MCF 10A (cell line): Measurements from ENCODE around the gene HARS1. TPM values are rescaled to one million over a fixed set of nuclear protein-coding genes. Genes with fewer than 3 reads are reported as not detected.
A peak's percentile ranks its signal among the peaks of the same experiment; 100 is the strongest.
"Not testable (repeated sequence)": the region's sequence is repeated elsewhere in the genome, so short reads cannot be mapped to it uniquely, and the experiment has no call there.

Experiments used
- BruUV-seq: library from RNA; stranded (reverse); fragments of 400-500 nt; replicated peaks from 2 replicates; lab custom pipeline; 2021; lab: Mats Ljungman, UMichigan
- CTCF ChIA-PET: fragments of 300-600 bp; sonication (Branson Sonifier 250); formaldehyde crosslinking; extraction: SDS; loops from one replicate; lab custom pipeline; 2021; ENCODE audit warnings: antibody characterized with exemption, inconsistent platforms; lab: Yijun Ruan, JAX
- POLR2A ChIA-PET: fragments of 300-600, 350-650 bp; sonication (Branson Sonifier 250); formaldehyde crosslinking; extraction: SDS; loops from one replicate; lab custom pipeline; 2020; ENCODE audit warnings: antibody characterized with exemption, inconsistent platforms; lab: Yijun Ruan, JAX
- DNase-seq: peaks from one replicate; pipeline ENCODE4 v3.0.0-alpha.2; 2018; ENCODE audit not compliant: unreplicated experiment
- H3K27ac Mint-ChIP-seq: one replicate; pipeline ENCODE4 v1.8.0; 2022; ENCODE audit warnings: mild to moderate bottlenecking, low read depth, mixed read lengths; ENCODE audit not compliant: unreplicated experiment
- H3K27me3 Mint-ChIP-seq: one replicate; pipeline ENCODE4 v1.8.0; 2022; ENCODE audit warnings: mixed read lengths; ENCODE audit not compliant: insufficient read depth, unreplicated experiment
- H3K36me3 Mint-ChIP-seq: one replicate; pipeline ENCODE4 v1.8.0; 2022; ENCODE audit warnings: mild to moderate bottlenecking, moderate library complexity, mixed read lengths; ENCODE audit not compliant: insufficient read depth, unreplicated experiment
- H3K4me1 Mint-ChIP-seq: one replicate; pipeline ENCODE4 v1.8.0; 2022; ENCODE audit warnings: mixed read lengths; ENCODE audit not compliant: insufficient read depth, unreplicated experiment
- H3K4me3 Mint-ChIP-seq: one replicate; pipeline ENCODE4 v1.8.0; 2022; ENCODE audit warnings: mild to moderate bottlenecking, moderate library complexity, mixed read lengths; ENCODE audit not compliant: unreplicated experiment
- H3K9me3 Mint-ChIP-seq: one replicate; pipeline ENCODE4 v1.8.0; 2022; ENCODE audit warnings: mixed read lengths; ENCODE audit not compliant: unreplicated experiment
- intact Hi-C: fragments of 100-400 bp; cut with micrococcal nuclease; formaldehyde crosslinking; loops from 2 replicates; pipeline ENCODE4 v1.14.1; 2022
- total RNA-seq: library from RNA; stranded (reverse); gene quantifications from 2 replicates; pipeline ENCODE4 v1.2.3, GENCODE V29; 2022
- TF ChIP-seq, protein P1 (sequence below): fragments of 200-600 bp; IDR thresholded peaks from one replicate; pipeline ENCODE4 v1.8.0; 2022; ENCODE audit warnings: antibody characterized with exemption, mild to moderate bottlenecking; ENCODE audit not compliant: unreplicated experiment

Gene HARS1
- total RNA-seq, 1 experiment from 2014 or later: 126 TPM

DNA sequence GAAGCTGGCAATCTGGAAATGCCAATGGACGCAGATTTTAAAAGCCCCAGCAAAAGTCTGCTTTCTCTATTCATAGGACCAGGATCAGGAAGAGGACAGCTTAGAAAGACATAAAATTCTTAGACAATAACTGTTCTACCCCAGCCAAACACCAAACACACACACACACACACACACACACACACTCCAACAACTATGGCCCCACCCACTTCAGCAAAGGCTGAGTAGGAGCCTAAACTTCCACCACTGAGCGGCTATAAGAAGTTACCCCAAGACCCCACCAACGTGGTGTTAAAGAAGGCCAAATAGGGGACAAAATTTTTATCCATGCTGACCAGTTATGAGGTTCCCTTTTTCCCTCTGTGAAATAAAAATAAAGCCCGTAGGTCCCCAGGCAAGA is 41.9 kb upstream of the HARS1 start:
- Mint-ChIP-seq H3K36me3 (no peaks in the 10 kb centered on the region), H3K4me3 (no peak overlapping the region), H3K4me1 (peaks cover under 1% of the 10 kb centered on the region), H3K9me3 (peaks cover 17% of the 10 kb centered on the region), H3K27ac (no peak overlapping the region), H3K27me3 (peaks cover 10% of the 10 kb centered on the region)
- BruUV-seq: no TSS peak
- TF ChIP-seq, protein P1, sequence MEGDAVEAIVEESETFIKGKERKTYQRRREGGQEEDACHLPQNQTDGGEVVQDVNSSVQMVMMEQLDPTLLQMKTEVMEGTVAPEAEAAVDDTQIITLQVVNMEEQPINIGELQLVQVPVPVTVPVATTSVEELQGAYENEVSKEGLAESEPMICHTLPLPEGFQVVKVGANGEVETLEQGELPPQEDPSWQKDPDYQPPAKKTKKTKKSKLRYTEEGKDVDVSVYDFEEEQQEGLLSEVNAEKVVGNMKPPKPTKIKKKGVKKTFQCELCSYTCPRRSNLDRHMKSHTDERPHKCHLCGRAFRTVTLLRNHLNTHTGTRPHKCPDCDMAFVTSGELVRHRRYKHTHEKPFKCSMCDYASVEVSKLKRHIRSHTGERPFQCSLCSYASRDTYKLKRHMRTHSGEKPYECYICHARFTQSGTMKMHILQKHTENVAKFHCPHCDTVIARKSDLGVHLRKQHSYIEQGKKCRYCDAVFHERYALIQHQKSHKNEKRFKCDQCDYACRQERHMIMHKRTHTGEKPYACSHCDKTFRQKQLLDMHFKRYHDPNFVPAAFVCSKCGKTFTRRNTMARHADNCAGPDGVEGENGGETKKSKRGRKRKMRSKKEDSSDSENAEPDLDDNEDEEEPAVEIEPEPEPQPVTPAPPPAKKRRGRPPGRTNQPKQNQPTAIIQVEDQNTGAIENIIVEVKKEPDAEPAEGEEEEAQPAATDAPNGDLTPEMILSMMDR: no peak
- intact Hi-C loops: no loop called here
- CTCF ChIA-PET: no interaction called here
- POLR2A ChIA-PET: interaction anchor here (0.6 kb wide), 1 partner anchor 9 kb away, joined by 3 read pairs; no protein-coding TSS in a partner anchor
- DNase-seq: no peak

DNA sequence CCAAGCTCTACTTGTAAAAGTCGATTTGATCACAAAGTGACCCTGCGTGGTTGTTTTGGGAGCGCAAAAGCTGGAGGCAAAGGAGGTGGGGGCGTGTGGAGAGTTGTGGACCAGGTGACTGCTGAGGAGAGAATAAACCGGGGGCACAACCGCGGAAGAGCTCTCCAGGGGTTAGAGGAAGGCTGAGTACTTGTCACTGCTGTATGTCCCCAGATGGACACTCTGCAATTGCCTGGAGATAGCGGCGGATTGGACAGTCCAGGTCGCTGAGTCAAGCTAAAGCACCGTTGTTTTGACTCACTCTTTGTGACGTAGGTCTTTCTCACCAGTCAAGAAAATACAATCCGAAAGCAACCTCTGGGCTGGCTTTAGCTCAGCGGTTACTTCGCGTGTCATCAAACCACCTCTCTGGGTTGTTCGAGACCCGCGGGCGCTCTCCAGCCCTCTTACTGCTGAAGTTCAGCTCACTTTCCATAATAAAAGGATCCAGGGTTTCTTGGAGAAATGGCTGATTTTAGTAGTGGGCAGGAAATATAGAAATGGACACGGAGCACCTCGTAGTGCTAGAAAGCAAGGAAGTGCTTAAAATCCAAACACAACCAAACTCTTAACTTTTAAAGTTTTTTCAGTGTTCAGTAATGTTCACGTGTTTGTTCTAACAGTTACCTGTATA is 34.8 kb upstream of the HARS1 start:
- ChIA-PET CTCF (interaction anchor here (0.6 to 1.5 kb wide), 12 partner anchors 16 to 832 kb away, joined by 3 to 7 read pairs (median 3); partner anchors contain the start of gene PCDHA4), POLR2A (interaction anchor here (0.7 to 3.7 kb wide), 19 partner anchors 9 to 832 kb away, joined by 3 to 31 read pairs (median 4); partner anchors contain the start of genes ANKHD1, EIF4EBP3, HARS1 and HARS2)
- H3K4me3 Mint-ChIP-seq: peak overlapping the region; percentile 72
- H3K27me3 Mint-ChIP-seq: no peaks in the 10 kb centered on the region
- TF ChIP-seq, protein P1: no peak
- peaks cover 6% of the 10 kb centered on the region for H3K4me1 Mint-ChIP-seq
- H3K9me3 Mint-ChIP-seq: peaks cover 7% of the 10 kb centered on the region
- intact Hi-C loops: loop anchor here (1.0 to 5.0 kb wide), 3 partner anchors 278 to 831 kb away; no protein-coding TSS in a partner anchor
- H3K36me3 Mint-ChIP-seq: peaks cover 8% of the 10 kb centered on the region
- no TSS peak for BruUV-seq
- peak; percentile 99 for DNase-seq
- H3K27ac Mint-ChIP-seq: peak overlapping the region; percentile 42

DNA sequence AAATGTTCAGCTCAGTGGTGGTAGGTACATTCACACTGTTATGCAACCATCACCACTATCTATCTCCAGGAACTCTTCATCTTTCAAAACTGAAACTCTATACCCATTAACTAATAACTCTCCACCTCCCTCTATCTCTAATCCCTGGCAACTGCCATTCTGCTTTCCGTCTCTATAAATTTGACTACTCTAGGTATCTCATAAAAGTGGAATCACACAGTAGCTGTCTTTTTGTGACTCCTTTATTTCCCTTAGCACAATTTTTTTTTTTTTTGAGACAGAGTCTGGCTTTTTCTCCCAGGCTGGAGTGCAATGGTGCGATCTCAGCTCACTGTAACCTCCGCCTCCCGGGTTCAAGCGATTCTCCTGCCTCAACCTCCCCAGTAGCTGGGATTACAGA is 30.2 kb upstream of the HARS1 start:
- H3K36me3 Mint-ChIP-seq: peaks cover 36% of the 10 kb centered on the region
- peaks cover 24% of the 10 kb centered on the region for H3K4me1 Mint-ChIP-seq
- not testable (repeated sequence) for H3K27me3 Mint-ChIP-seq, BruUV-seq, H3K4me3 Mint-ChIP-seq, H3K9me3 Mint-ChIP-seq, H3K27ac Mint-ChIP-seq
- intact Hi-C loops: loop anchor here (5.0 kb wide), 1 partner anchor 479 kb away; no protein-coding TSS in a partner anchor
- DNase-seq: peak; percentile 11
- POLR2A ChIA-PET: interaction anchor here (0.6 to 7.4 kb wide), 6 partner anchors 12 to 836 kb away, joined by 3 to 72 read pairs (median 6); partner anchors contain the start of genes EIF4EBP3 and ZMAT2
- CTCF ChIA-PET: interaction anchor here (0.6 to 2.4 kb wide), 8 partner anchors 10 to 370 kb away, joined by 3 to 11 read pairs (median 4); partner anchors contain the start of gene SLC4A9

DNA sequence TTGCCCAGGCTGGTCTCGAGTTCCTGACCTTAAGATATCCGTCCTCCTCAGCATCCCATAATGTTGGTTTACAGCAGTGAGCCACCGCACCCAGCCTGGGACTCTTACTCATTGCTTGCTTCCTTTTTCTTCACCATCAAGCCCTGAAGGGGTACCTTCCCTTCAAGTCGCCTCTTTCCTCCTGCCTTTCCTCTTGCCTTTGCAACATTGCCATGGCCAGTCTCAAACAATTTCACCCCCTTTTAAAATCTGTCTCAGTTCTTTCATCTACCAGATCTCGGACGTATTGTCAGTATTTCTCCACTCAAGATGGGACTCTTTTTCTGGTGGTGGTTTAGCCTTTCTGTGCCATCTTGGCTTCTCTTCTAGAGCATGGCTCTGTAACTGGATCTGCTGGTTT is 29.6 kb upstream of the HARS1 start:
- not testable (repeated sequence) for H3K27me3 Mint-ChIP-seq, BruUV-seq, H3K9me3 Mint-ChIP-seq, H3K27ac Mint-ChIP-seq
- Mint-ChIP-seq H3K4me3 (peak overlapping the region; percentile 11), H3K36me3 (peaks cover 30% of the 10 kb centered on the region), H3K4me1 (peaks cover 24% of the 10 kb centered on the region)
- POLR2A ChIA-PET: interaction anchor here (0.6 to 7.4 kb wide), 8 partner anchors 11 to 836 kb away, joined by 3 to 72 read pairs (median 8); partner anchors contain the start of genes EIF4EBP3, IK, NDUFA2 and ZMAT2
- intact Hi-C loops: loop anchor here (1.0 to 5.0 kb wide), 3 partner anchors 145 to 478 kb away; no protein-coding TSS in a partner anchor
- CTCF ChIA-PET: interaction anchor here (0.6 to 3.1 kb wide), 12 partner anchors 10 to 840 kb away, joined by 3 to 11 read pairs (median 4); no protein-coding TSS in a partner anchor
- DNase-seq: peak; percentile 26
